GM19238 (cell line): ENCODE data around the gene STIM2.
A peak's percentile ranks its signal among the peaks of the same experiment; 100 is the strongest.
"Not testable (repeated sequence)": the region's sequence is repeated elsewhere in the genome, so short reads cannot be mapped to it uniquely, and the experiment has no call there.

Experiments used
- DNase-seq: peaks from one replicate; pipeline ENCODE4 v3.0.0; 2011; ENCODE audit warnings: low spot score; ENCODE audit not compliant: insufficient read length

STIM2 gene

DNA sequence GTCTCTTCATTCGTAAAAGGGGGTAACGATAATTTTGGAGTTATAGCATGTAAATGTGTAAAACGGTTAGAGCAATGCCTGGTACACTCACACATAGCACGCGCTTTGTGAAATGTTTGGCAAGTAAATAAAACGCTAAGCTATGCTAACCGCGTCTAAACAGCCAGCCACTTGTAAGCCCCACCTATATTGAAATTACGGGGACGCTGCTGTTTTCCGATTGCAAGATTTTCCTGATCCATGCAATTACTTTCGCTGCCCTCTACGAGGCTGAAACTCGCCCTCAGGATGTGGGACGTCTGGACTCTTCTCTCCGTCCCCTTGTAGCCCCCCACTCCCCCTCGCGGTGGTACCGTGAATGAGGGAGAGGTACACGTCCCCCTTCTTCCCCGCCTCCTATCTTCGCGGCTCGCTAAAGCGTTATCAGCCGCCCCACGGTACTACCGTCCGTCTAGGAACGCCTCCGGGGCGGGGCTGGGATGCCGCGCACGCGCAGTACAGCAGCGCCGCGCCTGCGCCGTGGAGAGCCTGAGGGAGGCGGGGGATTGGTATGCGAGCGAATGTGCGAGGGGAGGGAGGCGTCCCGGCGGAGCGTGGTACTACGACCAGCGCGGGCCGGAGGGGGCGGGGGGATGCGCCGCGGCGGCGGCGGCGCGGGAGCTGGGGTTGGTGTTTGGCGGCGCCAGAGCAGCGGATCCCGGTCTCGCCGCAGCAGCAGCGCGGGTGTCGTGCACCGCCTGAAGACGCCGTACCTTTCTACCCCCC, at the start of gene STIM2:
STIM2 (plus strand) TSS at position 685 of the 765 bp plus-strand sequence.
- peak; percentile 68 for DNase-seq

DNA sequence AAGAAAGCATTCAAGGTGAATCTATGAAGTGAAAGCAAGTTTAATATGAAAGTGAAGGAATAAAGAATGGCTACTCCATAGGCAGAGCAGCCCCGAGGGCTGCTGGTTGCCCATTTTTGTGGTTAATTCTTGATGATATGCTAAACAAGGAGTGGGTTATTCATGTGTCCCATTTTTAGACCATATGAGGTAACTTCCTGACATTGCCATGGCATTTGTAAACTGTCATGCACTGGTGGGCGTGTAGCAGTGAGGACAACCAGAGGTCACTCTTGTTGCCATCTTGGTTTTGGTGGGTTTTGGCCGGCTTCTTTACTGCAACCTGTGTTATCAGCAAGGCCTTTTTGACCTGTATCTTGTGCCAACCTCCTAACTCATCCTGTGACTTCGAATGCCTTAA, 49.1 kb upstream of the STIM2 start:
- not testable (repeated sequence) for DNase-seq

DNA sequence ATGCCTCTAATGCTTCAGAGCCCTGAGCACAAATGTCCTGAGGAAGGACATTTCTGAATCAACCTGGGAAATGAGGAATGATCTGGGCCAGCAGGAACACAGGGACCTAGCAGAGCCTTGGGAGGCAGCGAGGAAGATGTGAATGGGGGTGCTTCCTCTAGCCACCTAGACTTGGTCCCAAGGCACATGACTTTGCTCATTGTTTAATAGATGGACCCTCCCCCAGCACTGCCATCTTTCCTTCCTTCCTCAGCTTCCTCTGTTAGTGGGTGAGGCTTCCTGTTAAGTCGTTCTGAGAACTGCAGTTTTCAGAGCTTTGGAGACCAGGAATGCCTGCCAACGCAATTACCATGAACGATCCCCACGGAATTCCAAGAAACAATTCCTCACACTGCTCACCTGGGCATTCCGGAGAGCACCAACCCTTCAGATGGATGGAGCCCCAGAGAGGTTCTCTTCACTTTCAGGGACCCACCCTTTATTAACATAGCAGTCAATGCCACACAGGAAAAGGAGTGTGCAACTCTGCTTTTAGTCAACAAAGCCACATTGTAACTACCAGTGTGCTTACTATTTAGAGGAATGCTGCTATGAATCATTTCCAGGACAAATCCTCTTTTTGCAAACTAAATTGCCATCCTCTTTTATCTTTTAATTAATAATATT, 48.5 kb upstream of the STIM2 start:
- DNase-seq = no peak

DNA sequence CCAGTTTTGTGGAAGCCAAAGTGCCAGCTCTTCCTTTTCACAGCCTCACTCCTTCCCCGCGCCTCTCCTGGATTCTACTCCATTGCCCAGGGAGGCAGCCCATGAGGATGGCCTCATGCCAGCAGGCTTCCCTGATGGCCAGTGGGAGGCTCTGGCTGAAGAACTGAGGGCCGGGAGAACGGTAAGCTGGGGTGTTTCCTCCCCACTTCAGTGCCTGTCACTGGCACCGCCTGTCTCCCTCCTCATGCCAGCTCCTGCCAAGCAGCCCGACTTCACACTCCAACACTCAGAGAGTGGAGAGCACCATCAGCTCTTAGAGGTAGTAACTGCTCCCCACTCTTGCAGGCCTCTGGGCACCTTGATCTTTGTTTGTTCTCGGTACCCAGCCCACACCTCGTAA, 46.9 kb upstream of the STIM2 start:
- no peak for DNase-seq

DNA sequence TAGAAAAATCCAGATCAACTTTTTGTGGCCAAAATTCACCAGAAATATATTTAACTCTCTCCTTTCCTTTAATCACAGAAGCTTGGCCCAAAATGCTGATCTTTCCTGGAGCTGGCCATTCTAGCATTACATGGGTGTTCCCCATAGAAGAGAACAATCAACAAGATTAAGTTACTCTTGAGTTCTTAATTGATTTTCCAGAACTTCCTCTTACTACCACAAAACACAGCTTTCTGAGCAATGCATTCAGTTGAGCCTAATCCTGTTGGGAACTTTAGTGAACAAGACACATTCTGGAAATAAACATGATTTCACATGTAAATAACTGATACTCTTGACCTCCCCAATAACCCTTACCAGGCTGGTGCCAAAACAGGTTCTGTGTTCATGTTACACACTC, 45.4 kb upstream of the STIM2 start:
- DNase-seq = no peak

DNA sequence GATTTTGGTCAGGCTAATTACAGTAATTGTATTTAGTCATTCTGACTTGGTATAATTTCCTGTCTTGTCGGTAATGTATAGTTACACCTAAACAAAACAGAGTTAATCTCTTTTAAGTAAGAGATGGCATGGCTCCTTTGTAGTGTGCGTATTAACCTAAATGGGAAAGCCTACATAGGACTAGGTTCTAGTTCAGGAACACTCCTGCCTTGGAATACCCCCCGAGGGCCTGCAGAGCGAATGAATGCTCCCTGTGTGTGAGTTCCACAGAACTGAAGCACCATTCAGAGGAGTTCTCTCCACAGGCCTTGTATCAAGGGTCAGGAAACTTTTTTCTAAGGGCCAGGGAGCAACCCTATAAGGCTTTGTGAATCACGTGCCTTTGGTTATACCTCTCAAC, 44.9 kb upstream of the STIM2 start:
- DNase-seq = no peak

DNA sequence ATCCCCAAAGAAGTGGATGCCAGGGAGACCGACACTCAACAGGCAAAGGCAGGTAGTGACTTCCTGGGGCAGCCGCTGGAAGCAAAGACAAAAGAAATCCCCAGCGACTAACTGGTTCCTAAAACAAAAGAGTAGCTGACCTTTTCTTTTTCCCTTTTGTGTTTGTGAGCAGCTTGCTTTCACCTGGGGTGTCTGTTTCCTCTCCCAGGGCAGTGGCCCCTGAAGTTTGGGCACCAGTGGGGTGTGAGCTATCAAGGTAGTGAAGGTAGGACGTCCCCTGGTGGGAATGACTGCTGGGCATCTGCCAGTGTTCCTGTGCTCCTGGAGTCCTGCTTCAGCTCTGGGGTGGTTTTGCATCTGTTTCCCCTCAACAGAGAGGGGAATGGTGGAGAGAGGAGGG, 41.6 kb upstream of the STIM2 start:
- DNase-seq = no peak

DNA sequence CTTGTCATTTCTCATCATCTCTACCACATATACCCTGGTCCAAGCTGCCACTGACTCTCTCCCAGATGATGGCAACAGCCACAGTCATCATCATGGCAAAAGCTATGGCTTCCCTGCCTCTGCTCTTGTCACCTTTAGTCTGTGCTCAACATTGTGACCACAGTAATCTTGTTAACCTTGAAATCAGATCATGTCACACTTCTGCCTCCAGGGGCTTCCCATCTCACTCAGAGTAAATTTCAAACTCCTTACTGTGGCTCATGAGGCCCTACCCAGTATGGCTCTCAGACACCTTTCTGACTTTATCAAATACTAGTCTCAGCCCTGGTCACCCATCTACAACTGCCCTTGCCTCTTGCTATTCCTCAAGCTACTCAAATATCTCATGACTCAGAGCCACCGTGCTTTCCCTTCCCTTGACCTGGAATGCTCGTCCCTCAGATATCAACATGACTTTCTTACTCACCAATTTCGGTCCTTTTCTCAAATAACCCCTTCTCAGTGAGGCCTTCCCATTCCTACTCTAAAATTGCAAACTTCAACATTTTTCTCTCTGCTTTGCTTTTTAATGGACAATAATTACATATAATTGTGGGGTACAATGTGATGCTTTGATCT, 41.1 kb upstream of the STIM2 start:
- DNase-seq = no peak

DNA sequence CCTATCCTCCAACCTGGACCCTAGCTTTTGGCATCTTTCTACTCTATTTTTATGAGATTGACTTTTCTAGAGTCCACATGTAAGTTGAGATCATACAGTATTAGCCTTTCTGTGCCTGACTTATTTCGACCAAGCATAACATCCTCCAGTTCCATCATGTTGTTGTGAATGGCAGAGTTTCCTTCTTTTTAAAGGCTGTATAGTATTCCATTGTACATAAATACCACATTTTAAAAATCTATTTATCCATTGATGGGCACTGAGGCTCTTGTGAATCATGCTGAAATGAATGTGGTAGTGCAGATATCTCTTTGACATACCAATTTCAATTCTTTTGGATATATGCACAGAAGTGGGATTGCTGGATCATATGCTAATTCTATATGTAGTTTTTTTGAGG, 40.3 kb upstream of the STIM2 start:
- DNase-seq = no peak

DNA sequence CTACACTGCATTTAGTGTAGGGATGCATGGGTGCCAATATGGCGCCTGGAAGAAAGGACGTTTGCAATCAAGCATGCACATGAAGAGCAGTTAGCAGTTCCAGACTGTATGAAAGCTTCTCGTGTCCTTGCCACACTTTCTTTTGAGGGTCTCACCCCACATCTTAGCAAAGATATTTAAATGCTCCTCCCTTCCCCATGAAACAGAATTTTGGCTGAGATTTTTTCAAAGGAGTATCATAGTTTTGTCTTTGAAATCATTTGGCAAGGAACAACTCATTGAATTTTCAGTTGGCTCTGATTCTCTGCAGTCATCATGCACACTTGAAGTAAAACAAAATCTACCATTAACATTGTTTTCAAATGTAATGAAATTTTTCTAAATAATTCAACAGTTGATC, 39.6 kb upstream of the STIM2 start:
- no peak for DNase-seq

DNA sequence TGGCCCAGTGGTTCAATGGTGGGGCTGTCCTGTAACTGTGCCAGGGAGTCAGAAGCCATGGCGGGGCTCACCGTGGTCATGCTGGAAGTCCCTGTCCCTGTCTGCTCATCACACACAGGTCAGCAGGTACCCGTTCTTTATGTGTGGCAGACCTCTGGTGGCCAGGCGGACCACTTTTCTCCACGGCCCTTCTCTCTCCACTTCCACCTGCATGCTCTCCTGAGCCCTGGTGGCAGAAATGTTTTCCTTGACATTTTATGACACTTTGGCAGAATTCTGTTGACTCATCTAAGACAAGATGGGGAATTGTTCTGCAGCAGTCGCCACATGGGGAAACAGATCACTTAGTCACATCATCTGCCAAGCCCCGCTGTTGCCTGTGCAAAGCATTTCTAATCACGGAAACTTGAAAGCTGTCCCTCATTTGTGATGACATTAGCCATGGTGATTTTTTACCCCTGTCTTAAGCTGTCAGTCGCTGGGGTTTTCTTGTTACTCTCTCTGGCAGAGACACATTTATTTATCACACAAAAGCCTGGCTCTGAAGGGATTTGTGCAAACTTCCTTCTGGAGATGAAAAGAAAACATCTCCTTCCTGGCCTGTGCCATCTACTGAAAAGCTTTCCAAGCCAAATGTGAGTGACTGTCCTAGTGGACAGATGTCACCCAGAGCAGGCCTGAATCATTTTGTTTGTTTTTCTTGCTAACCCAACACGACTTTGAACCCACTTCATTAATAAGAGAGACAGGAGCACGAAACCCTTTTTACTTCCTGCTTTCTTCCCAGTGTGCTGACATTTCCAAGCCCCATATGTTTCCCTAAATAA, 38.8 kb upstream of the STIM2 start:
- DNase-seq = no peak

DNA sequence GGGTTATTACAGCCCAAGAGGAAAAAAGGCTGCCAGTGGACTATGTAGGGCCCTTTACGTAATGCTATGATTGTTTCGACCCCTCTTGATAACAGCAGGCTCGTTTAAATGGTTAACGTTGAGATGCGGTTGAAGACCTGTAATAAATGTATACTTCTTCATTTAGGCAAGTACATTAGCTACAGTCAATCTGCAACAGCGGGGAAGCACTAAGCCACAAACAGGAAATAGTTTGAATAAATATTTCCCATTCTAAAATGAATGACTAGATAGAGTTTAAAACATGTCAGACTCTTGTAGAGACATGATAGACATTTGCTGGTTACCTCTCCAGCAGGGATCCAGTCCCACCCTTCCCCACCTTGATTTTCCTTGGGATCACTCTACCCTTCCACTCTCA, 38.1 kb upstream of the STIM2 start:
- DNase-seq = no peak

DNA sequence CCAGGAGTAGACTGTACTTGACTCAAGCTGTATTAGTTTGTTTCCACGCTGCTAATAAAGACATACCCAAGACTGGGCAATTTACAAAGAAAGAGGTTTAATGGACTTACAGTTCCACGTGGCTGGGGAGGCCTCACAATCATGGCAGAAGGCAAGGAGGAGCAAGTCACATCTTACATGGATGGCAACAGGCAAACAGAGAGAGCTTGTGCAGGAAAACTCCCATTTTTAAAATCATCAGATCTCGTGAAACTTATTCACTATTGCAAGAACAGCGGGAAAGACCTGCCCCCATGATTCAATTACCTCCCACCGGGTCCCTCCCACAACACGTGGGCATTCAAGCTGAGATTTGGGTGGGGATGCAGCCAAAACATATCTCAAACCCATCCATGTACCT, 37.7 kb upstream of the STIM2 start:
- not testable (repeated sequence) for DNase-seq

DNA sequence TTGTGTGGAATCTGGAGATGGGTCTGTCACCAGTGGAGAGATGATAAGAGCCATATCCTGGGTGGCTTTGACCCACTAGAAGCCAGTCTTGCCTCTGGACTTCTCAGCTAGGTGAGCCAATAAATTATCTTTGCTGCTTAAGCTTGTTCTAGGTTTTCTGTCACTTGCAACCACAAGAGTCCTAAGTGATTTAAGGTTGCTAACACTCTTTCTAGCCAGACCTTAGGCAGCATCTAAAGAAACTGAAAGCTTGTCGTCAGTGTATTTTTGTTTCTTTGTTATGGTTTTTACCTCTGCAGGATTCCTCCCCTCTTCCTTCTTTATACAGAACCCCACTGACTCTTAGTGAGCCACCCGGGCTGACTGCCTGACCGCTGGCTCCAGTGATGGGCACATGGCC, 37.1 kb upstream of the STIM2 start:
- no peak for DNase-seq

DNA sequence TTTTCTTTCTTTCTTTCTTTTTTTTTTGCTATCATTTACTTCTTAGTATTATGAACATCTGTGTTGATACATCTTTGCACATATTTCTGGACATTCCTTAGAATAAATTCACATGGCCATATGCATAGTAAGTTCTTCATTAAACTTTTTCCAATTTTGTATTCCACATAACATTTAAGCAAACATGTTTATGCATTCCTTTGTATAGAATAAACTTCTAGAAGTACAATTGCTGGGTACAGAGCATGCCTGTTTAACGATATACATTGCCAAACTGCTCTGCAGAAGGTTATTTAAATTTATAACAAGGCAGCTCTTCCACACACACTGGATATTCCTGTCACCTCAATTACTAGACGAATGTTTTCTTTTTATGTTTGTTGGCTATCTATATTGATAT, 36.0 kb upstream of the STIM2 start:
- DNase-seq = no peak

DNA sequence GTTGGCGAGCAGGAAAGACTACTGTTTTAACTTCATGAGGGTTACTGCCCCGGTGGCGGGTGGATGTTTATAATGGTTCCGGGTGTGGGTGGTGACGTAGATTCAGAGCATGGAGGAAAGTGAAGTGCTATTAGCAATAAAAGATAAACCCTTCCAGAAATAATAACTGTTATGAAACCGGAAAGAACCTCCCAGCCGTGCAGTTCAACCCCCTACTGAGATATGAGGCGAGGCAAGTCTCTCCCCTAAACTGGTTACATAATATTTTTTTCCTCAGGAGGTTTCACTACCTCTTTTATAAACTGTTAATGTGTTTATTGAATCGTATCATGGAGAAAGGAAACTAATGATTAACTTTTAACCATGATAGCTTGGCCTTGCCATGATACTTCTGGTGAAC, 33.9 kb upstream of the STIM2 start:
- DNase-seq = peak; percentile 34

DNA sequence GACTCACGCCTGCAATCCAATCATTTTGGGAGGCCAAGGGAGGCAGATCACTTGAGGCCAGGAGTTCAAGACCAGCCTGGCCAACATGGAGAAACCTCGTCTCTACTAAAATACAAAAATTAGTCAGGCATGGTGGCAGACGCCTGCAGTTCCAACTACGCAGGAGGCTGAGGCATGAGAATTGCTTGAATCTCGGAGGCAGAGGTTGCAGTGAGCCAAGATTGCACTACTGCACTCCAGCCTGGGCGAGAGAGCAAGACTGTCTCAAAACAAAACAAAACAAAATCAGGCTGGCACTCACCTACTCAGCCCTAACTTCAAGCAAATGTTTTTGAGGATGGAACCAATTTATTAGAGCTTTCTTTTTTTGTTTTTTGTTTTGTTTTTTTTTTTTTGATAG, 33.3 kb upstream of the STIM2 start:
- not testable (repeated sequence) for DNase-seq

DNA sequence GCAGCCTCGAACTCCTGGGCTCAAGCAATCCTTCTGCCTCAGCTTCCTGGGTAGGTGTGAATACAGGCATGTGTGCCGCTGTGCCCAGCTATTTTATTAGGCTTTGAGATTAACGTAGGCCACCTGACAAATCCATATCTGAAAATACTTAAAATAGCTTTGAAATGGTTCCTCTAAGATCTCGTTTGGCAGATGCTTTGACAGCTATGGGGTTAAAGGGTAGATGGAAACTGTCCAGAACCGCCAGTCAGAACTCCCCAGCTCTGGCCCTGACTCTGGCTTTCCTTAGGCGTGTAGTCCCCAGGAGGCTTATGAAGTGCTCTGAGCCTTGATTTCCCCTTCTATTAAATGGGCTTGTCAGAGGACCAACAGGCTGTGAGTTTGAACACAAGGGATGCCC, 32.8 kb upstream of the STIM2 start:
- no peak for DNase-seq

DNA sequence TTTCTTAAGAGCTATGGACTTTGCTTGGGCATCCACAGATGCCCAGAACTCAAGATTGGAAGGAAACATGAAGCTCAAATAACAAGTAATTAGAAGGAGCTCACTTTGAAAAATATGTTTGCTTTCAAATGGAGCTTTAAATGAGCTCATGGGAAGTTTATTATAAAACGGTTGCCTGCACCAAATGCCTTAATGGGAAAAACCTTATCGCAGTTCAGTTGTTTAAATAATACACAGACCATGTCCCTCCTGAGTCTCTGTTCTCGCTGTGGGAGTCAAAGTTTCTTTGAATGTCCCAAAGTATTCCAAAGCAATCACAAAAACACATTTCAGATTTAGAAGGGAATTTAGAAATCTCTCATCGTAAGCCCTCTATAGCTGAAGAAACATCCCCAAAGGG, 31.6 kb upstream of the STIM2 start:
- no peak for DNase-seq

DNA sequence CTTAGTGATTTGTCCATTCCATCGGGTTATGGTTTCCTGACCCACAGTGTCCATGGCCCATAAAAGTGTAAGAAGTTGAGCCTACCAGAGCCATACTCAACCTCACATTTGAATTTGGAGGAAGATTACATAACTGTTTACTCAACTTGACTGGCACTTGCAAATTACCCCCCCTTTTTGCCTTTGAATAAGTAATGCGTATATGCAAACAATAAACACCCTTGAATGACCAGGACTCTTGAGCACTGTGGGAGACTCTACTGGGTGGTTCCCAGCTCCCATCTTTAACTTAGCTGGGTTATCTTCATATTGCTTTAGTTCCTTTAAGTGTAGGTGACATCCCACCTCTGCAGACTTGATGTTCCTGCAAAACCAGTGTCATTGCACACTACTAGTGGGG, 30.6 kb upstream of the STIM2 start:
- DNase-seq = no peak

DNA sequence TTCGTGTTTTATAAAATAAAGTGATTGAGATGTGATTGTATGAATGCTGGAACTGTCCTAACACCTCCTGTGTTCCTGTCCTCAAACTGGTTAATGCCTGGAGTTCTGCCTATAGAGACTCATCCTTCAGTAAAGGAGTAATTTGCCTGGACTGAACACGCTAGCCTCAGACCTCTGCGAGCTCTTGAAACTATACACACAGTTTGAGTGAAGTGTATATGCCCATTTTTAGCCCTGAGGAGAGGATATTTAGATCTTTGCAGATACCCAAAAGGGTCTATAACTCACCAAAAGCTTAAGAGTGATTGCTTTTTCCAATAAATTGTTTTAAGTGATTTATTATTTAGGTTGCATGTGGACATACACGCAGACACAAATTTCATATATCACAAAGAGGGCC, 29.9 kb upstream of the STIM2 start:
- no peak for DNase-seq

DNA sequence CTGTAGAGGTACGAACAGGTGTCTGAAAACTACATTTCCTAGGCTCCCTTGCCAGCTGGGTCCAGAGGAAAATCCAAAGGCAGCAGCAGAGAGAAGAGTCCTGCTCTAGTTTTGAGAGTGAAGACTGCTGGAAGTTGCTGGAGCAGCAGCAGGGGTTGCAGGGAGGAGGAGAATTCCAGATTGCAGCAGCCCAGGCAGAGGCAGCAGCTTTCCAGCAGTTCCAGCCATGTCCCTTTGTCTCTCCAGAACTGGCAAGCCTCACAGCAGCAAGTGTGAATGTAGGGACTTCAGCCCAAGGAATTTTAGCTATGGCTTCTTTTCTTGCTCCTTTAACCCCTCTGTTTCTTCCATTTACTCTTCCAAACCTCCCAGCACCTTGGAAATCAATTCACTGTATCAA, 24.1 kb upstream of the STIM2 start:
- no peak for DNase-seq
